GM10847 (cell line): Measurements from ENCODE around the gene PIK3CB.
A peak's percentile ranks its signal among the peaks of the same experiment; 100 is the strongest.

ENCODE experiments used
- POLR2A ChIP-seq: IDR thresholded peaks from 2 replicates; pipeline ENCODE4 v1.6.1; 2011; ENCODE audit not compliant: insufficient read length; ENCODE audit errors: extremely low read depth

PIK3CB gene

GRCh38 chr3:138834596-138835396, at the start of gene PIK3CB:
TSS of gene PIK3CB (minus strand) at chr3:138834928. CDS start at chr3:138759343, 75,585 bp downstream.
- peak; percentile 83 for TF ChIP-seq POLR2A

GRCh38 chr3:138881233-138881632, 46.5 kb upstream of the PIK3CB start:
- TF ChIP-seq POLR2A: no peak

GRCh38 chr3:138879541-138880380, 45.0 kb upstream of the PIK3CB start:
- no peak for TF ChIP-seq POLR2A

GRCh38 chr3:138877226-138877625, 42.5 kb upstream of the PIK3CB start:
- TF ChIP-seq POLR2A: no peak

GRCh38 chr3:138875754-138876664, 41.3 kb upstream of the PIK3CB start:
- TF ChIP-seq POLR2A: no peak

- no peak for TF ChIP-seq POLR2A
Measured at GRCh38 chr3:138875096-138875753, 40.5 kb upstream of the PIK3CB start.

GRCh38 chr3:138873471-138874278, 38.9 kb upstream of the PIK3CB start:
- no peak for TF ChIP-seq POLR2A

GRCh38 chr3:138872632-138873031, 37.9 kb upstream of the PIK3CB start:
- TF ChIP-seq POLR2A: no peak

- TF ChIP-seq POLR2A: no peak
Measured at GRCh38 chr3:138867996-138868395, 33.3 kb upstream of the PIK3CB start.

- no peak for TF ChIP-seq POLR2A
Measured at GRCh38 chr3:138863776-138864113, 29.0 kb upstream of the PIK3CB start.

GRCh38 chr3:138862924-138863775, 28.4 kb upstream of the PIK3CB start:
- no peak for TF ChIP-seq POLR2A

GRCh38 chr3:138862531-138862923, 27.8 kb upstream of the PIK3CB start:
- TF ChIP-seq POLR2A: no peak

- TF ChIP-seq POLR2A: no peak
Measured at GRCh38 chr3:138861798-138862197, 27.1 kb upstream of the PIK3CB start.
